NT2/D1 (cell line): Measurements from ENCODE around the gene THSD7A.

Experiments
- SUZ12 ChIP-seq: IDR thresholded peaks from 2 replicates; pipeline ENCODE4 v1.6.1; 2011; ENCODE audit not compliant: insufficient read length, insufficient read depth; ENCODE audit errors: extremely low read depth
- ZNF274 ChIP-seq: IDR thresholded peaks from 2 replicates; pipeline ENCODE4 v1.6.1; 2011; ENCODE audit warnings: mild to moderate bottlenecking, low read depth, low read length

DNA sequence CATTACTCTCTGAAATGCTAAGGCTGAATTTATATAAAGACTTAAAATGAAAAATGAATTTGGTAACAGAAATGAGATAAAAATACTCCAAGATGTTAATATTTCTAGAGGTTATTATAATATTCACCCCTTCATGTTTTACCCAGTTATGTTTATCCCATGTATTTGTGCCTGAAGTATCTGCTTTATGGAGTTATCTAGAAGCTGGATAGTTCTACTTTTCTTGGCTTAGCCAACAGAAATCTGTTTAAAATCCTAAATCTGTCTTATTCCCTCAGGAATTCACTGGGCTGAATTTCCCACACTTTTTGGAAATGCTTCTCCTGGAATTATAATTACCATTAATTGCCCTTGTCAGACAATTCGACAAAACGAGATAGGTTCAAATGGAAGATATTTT, 201.6 kb downstream of the THSD7A start:
- TF ChIP-seq ZNF274 (no peak), SUZ12 (no peak)
